Dedifferentiated amniotic fluid mesenchymal stem cell (primary cell): ENCODE data around the gene KCTD10.
"Not testable (repeated sequence)": the region's sequence is repeated elsewhere in the genome, so short reads cannot be mapped to it uniquely, and the experiment has no call there.

ENCODE experiments used
- DNase-seq: peaks from one replicate; pipeline ENCODE4 v3.0.0-alpha.2; 2016; ENCODE audit errors: extremely low spot score

KCTD10 gene

DNA sequence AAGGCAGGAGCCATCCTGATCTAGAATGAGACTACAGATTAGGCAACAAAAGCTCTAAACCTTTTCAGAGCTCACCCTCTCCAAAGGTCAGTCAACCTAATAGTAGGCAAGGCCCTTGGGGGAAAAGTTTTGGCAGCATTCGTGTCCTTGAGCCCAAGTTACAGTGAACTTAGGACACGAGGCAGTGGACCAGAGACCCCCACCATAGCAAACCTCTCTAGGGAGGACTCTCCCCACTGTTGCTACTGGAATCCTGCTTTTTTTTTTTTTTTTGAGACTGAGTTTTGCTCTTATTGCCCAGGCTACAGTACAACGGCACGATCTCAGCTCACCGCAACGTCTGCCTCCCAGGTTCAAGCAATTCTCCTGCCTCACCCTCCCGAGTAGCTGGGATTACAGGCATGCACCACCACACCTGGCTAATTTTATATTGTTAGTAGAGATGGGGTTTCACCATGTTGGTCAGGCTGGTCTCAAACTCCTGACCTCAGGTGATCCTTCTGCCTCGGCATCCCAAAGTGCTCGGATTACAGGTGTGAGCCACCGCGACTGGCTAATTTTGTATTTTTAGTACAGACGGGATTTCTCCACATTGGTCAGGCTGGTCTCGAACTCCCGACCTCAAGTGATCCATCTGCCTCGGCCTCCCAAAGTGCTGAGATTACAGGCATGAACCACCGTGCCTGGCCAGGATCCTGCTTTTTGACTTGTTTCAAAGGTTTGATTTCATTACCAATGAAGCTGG is 3.4 kb downstream of the KCTD10 start:
- DNase-seq = not testable (repeated sequence)

DNA sequence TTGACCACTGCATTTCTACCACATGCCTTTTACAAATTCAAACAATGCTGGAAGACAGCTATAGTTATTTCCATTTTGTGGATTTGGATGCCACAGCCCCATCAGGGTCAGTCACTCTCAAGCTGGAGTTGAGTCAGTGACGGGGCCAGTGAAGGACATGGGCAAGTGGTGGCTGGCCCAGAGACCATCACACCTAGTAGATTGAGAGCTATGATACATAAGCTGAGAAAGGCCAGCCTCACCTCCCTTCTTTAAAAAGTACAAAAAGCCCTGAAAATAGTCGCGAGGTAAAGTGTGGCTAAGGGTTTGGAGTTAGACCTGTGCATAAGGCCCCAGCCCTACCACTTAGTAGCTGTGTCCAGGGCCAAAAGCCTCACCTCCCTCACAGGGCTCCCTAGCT is 4.1 kb downstream of the KCTD10 start:
- no peak for DNase-seq

DNA sequence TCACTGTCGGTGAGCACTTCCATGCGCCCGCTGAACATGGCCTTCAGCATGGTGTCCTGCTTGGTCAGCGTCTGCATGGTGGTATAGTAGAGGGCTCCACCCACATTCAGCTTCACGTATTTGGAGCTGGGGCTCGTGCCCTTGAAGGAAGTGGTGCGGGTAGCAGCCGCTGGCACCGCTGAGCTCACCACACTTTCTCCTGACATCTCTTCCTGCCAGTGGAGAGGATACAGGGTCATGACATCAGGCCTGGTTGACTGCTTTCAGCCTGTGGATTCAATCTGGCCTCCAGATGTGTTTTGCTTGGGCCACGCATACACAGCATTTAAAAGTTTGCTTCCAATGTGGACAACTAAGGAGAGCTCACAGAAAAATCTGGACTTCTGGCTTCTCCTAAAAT is 7.6 kb downstream of the KCTD10 start:
- no peak for DNase-seq

- DNase-seq = no peak
Measured at GRCh38 chr12:109467978-109468676, 9.0 kb downstream of the KCTD10 start.

- no peak for DNase-seq
Measured at GRCh38 chr12:109466821-109467220, 10.3 kb downstream of the KCTD10 start.

- no peak for DNase-seq
Measured at GRCh38 chr12:109466305-109466704, 10.8 kb downstream of the KCTD10 start.

DNA sequence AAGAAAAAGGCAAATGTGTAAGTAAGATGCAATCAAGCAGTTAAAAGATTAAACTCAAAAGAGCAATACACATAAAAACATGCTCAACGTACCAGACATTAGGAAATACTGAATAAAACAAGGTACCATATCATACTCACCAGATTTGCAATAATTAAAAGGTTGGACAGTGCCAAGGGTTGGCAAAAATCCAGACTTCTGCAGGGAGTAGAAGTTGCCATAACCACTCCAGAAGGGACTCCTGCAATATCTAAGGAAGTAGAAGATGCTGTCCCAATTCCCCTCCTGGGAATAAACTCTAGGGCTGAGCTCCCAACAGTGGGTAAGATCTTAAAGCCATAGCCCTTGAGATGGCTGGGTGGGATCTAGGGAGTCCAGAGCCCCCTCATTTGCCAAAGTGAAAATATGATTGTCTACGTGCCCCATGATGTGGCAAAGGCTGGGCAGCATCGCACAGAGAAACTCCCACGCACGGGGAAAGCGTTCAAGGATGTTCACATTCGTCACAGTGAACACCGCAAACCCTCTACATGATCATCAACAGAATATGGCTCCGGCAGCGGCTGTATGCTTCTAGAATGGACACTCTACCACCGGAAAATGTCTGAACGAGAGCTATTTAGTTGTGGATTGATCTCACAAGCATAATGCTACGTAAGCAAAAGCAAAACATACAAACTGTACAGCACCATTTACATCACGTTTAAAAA is 12.3 kb downstream of the KCTD10 start:
- no peak for DNase-seq

DNA sequence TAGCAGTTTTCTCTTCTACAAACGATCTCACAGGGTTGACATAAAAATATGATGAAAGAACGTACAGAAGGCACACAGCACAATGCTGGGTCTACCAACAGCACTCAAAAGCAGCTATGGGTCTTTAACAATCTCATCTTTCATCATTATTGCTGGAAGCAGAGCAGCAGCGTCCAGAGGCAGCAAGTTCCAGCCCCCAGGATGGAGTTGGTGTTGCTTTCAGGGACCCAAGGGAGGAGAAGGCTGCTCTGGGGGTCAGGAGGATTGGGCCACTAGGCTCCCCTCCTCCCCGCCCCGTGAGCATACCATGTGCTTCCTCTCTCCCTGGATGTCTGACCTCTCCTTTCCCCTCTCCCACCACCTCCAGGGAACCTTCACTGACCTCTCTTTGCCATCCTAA is 13.3 kb downstream of the KCTD10 start:
- DNase-seq = no peak

GRCh38 chr12:109462868-109463692 is 14.0 kb downstream of the KCTD10 start:
- DNase-seq = peak; percentile 96

GRCh38 chr12:109461846-109462756 is 15.0 kb downstream of the KCTD10 start:
- DNase-seq = peak; percentile 95

GRCh38 chr12:109461049-109461845 is 15.9 kb downstream of the KCTD10 start:
- no peak for DNase-seq

GRCh38 chr12:109460538-109460937 is 16.6 kb downstream of the KCTD10 start:
- DNase-seq = no peak

DNA sequence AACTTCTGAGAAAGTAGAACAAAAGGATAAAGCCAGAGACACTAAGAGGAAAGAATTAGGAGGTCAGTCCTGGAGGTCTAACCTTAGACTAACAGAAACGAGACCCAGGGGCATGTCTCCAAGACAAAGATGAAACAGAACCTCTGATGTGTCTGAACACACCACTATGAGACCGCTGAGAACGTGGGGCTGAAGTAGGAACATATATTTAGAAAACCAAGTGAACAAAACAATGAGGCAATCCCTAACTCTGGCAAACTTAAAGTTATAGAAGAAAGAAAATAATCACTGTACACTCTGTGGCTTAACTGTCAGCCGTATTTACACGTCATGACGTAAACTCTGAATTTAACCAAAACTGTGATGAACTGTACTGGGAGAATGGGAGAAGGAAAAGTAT is 17.9 kb downstream of the KCTD10 start:
- DNase-seq = no peak

GRCh38 chr12:109458771-109459208 is 18.3 kb downstream of the KCTD10 start:
- peak; percentile 39 for DNase-seq

- DNase-seq = no peak
Measured at GRCh38 chr12:109458086-109458485, 19.0 kb downstream of the KCTD10 start.

DNA sequence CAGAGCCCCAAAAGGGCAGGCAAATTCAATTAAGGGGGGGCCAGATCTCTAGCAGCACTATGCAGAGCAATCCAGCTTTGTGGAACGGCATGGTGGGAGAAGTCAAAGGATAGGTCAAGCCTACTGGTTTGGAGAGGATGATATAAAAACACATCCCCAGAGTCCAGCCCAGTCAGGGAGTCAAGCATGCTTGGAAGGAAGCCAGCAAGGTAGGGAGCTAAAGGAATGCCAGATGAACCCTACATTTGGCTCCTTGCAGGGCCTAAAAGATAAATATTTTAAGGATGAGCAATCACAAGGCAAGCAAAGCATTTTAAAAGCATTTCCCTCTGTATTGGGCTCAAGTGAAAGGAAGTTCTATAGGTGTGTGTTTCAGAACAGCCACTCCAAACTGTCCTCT is 21.4 kb downstream of the KCTD10 start:
- DNase-seq = no peak

DNA sequence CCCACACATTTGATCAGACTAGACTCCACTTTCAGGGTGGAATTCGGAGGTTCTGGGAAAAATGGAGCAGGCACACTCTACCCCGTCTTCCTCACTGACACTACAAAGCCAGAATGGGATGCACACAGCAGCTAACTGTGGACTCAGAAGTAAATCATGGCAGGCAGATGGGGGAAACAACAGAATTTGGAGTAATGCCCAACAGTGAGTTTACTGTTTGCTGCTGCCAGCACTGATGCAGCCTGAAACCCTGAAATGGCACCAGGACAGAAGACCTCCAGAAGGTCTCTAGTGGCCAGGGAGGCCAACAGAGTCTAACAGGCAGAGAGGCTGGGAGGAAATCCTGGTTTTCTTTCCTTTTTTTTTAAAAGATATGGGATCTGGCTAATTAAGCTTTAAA is 24.6 kb downstream of the KCTD10 start:
- no peak for DNase-seq

- no peak for DNase-seq
Measured at GRCh38 chr12:109451400-109451799, 25.7 kb downstream of the KCTD10 start.

GRCh38 chr12:109450980-109451379 is 26.1 kb downstream of the KCTD10 start:
- DNase-seq = no peak
